SK-MEL-5 (cell line): Measurements from ENCODE around the gene ELP2. TPM values are rescaled to one million over a fixed set of nuclear protein-coding genes. Genes with fewer than 3 reads are reported as not detected.

Experiments
- DNase-seq: peaks from one replicate; pipeline ENCODE4 v3.0.0-alpha.2; 2016; ENCODE audit warnings: low read depth, low spot score
- in situ Hi-C: cut with HindIII; loops from 2 replicates; pipeline ENCODE4 v1.10.0; 2016; ENCODE audit warnings: low sequenced_read_pairs, high pct_unique_total_duplicates, low pct_unique_long_range_greater_than_20kb
- total RNA-seq: library from RNA; depleted of rRNA; stranded (reverse); fragments of >200 nt; shearing (Covaris generic); gene quantifications from 2 replicates; pipeline ENCODE4 v1.2.3, GENCODE V29; 2014

ELP2 gene
- total RNA-seq, 1 experiment from 2014 or later, result 174 TPM

GRCh38 chr18:36179562-36180355 lies 50.1 kb downstream of the ELP2 start:
- in situ Hi-C loops, result no loop called here
- no peak for DNase-seq

- no peak for DNase-seq
- in situ Hi-C loops, result no loop called here
Observed at GRCh38 chr18:36181441-36181840, 51.7 kb downstream of the ELP2 start.

DNA sequence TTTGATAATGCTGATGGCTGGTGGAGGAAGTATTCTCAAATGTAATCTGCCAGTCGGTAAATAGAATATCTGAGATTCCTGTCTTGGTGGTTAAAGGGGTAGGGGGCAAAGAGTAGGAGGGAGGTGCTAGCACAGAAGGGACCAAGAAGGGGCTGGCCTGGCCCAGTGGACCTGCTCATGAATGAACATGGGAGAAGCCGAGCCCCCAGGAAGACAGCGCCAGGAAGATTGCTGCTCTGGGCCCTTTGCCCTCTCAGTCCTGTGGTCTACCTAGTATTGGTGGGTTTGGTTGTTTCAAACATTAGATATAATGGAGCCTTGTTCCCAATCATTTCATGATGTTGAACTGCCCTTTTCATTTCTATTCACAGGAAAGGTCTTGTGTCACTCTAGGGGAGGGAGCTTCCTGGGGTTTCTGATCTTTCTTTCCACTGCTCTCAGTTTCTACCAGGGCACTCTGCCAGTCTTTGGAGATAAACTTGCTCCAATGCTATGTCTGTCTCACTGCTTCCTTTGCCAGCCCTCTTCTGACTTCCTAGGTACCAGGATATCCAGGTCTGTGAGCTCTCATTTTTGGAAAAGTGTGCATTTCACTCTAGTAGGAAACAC lies 52.3 kb downstream of the ELP2 start:
- in situ Hi-C loops, result no loop called here
- peak; percentile 95 for DNase-seq

DNA sequence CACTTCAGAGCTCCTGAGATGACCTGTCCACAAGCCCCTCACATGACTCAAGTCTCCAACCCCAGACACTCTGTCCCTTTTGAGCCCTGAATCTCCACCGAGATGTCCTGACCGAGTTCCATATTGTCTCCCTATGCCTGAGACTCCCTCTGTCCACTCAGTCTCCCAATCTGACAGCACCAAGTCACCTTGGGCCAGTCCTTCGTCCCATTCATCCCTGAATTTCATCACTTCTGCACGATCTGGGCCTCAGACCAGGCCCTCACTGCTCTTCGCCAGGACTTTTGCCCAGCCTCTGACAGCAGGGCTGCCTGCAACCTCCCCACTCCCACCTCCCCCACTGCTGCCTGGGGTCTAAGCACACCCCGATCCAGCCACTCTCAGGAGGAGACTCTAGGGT lies 53.3 kb downstream of the ELP2 start:
- in situ Hi-C loops, result no loop called here
- no peak for DNase-seq

- in situ Hi-C loops, result no loop called here
- no peak for DNase-seq
Observed at GRCh38 chr18:36183987-36184386, 54.3 kb downstream of the ELP2 start.

GRCh38 chr18:36185157-36185556 lies 55.5 kb downstream of the ELP2 start:
- in situ Hi-C loops, result no loop called here
- no peak for DNase-seq

DNA sequence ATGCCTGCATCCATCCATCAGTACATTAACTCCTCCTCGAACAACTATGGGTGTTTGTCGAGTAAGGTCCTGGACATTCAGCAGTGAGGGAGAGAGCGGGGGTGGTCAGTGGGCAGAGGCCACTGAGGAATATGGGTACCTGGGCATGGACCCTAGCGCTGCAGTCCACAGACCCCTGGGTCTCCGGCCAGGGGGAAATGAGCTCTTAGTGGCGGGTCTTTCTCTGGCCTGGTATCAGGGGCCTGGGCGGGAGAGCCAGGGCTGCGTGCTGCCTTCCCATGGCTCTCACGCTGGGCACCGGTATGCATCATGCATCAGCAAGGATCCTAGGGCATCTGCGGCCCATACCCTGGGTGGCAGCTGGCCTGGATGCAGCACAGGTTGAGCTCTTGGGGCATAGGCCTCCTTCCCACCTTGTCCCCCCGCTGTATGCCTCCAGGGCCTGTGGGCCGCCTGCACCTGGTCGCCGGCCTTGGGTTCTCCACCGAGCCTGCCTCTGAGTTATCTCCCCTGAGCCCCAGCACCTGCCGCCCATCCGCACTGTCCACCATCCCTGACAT lies 56.3 kb downstream of the ELP2 start:
- no peak for DNase-seq
- in situ Hi-C loops, result no loop called here

DNA sequence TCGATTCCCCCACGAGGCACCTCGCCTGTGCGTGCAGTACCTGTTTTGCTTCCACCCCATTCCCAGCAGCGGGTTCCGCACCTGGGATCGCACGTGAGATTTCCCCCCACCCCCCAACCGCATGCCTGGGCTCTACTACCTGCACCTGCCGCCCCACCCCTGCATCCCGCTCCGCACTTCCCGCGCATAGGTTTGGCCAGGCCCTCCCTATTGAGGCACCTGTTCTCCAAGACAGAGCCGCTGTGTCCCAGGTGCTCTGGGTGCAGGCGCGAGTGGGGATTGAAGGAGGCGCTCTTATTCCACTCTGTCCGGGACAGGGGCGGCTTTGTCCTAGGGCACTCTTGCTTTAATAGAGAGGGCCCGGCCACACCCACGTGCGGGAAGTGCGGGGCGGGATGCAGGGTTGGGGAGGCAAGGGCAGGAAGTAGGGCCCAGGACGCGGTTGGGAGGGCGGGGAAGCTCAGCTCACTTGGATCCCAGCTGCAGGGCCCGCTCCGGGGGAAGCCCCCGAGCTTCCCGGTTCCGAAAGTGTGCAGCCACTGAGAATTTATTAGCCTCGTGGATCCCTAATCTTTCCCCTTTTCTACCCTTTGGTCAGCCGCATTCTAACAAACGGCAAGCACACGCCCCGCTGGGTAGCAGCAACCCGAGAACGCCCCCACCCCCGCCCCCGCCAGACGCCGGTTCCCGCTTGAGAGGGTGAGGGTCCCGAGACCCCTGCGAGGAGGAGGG lies 56.9 kb downstream of the ELP2 start:
- in situ Hi-C loops, result no loop called here
- peak; percentile 51 for DNase-seq

GRCh38 chr18:36187193-36187825 lies 57.6 kb downstream of the ELP2 start, which contains the start of gene MOCOS:
TSS of gene MOCOS (plus strand) at chr18:36187497. CDS start at chr18:36187540, 43 bp downstream.
- in situ Hi-C loops, result no loop called here
- DNase-seq, result peak; percentile 60

DNA sequence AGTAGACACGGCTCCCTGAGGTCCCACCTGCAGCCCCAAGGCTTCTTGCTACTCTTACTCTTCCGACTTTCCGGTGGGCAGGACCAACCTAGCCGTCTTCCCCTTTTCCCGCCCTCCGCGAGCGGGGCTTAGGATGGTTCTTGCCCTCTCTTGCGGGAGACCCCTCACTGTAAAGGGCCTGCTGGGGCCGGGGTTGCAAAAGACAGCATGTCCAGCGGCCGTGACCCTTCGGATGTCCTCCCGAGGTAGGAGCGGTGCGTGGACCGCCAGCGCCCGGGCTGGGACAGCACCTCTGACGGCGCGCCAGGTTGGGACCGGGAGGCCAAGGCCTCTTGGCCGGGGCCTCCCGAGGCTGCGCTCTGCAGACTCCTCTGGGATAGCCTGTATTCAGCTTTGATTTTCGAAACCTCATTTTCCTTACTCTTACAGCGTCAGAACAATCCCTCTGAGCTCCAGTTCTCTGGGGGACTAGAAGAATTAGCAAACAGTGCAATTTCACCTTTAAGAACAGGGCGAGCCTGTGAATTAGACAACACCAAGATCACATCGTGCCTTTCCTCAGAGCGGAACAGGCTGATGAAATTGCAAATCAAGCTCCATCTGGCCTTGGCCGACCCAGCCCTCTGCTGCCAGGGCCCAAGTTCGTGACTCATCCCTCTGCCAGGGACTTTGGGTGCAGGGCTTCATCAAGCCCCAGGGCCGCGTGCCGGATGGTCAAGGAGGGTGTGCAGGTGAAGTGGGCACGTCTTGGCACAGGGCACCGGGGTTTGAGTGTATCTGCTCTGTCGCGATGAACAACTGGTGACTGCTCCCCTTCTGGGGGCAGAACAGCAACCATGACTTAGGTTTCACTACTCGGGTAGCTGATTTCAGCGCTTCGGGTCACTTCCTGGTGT lies 58.4 kb downstream of the ELP2 start:
- DNase-seq, result no peak
- in situ Hi-C loops, result no loop called here

DNA sequence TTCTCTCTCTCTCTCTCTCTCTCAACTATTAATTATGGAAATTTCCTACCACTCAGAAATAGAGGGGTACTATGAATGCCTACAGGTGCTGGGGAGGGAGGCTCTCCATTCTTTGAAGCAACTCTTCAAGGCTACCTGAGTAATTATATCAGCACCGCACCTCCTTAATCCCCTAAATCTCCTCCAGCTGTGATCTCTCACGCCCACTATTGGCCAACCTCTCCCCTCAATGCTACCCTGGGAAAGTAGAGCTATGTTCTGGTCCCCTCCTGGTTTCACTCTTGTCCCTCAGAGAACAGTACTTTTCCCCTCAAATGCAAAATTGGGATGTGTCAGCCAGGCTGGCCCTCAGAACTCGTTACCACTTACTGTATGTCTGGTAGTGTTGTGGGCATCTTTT lies 59.2 kb downstream of the ELP2 start:
- no peak for DNase-seq
- in situ Hi-C loops, result no loop called here

DNA sequence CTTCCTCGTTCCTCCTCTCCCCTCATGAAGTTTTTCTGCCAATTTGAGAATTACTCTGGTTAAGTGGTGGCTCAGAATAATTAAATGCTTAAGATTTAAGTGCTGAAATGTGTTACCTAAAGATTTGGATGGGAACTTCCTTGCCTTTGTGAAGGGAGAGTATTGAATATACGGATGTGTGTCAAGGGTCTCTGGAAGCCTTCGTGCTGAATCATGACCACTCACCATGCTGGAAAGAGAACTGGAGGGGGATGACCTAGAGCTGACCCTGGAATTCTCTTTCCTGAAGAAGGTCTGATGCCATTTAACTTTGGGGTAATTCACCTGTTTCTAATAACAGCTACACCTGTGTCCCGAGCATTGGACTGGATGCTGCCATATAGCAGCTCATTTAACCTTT lies 59.8 kb downstream of the ELP2 start:
- in situ Hi-C loops, result no loop called here
- DNase-seq, result no peak

- no peak for DNase-seq
- in situ Hi-C loops, result no loop called here
Observed at GRCh38 chr18:36191286-36191685, 61.6 kb downstream of the ELP2 start.

GRCh38 chr18:36191711-36192110 lies 62.0 kb downstream of the ELP2 start:
- DNase-seq, result no peak

GRCh38 chr18:36194600-36195315 lies 65.1 kb downstream of the ELP2 start:
- in situ Hi-C loops, result no loop called here
- DNase-seq, result no peak

More at GRCh38 chr18:36191711-36192110, 62.0 kb downstream of the ELP2 start:
- in situ Hi-C loops, result no loop called here

DNA sequence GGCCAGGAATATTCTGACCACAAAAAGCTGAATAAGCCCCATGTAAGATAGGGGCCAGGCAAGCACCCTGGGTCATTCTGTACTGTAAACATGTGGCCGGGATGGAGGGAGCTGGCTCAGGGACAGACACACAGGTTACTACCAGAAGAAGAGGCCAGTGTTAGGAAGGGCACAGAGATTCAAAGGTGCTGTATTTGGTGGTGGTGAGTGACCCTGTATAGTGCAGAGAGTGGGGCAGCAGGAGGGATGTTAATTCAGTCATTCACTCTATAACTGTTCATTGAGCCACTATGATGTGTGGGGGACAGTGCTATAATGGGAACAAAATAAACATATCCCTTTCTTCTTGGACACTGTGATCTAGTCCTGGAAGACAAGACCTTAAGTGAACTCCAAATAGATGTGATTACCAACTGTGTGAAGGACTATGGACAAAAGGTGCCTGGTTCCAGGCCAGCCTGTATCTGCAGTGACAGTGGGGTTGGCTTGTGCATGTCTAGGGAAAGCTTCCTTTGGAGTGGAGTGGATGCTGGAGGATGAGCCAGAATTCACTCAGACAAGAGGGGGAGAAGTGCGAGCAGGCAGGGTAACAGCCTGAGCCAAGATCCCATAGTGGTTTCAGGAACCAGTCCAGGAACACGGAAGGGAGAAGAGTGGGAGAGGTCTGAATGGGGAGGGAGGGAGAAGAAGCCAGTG lies 65.9 kb downstream of the ELP2 start:
- no peak for DNase-seq
- in situ Hi-C loops, result no loop called here
